Measurements from ENCODE around the gene TBC1D17. TPM values are rescaled to one million over a fixed set of nuclear protein-coding genes. Genes with fewer than 3 reads are reported as not detected.
"Not testable (repeated sequence)": the region's sequence is repeated elsewhere in the genome, so short reads cannot be mapped to it uniquely, and the experiment has no call there.

Gene TBC1D17
- polyA plus RNA-seq, 3 donors, result 32.9 to 42.0 (median 37.2) TPM

GRCh38 chr19:49916839-49917733, 39.6 kb downstream of the TBC1D17 start:
- no peak for DNase-seq (ENCODE audit: low read depth in 3 of 3, low spot score in 2 of 3)

GRCh38 chr19:49918089-49918488, 40.6 kb downstream of the TBC1D17 start:
- no peak for DNase-seq (ENCODE audit: low read depth in 3 of 3, low spot score in 2 of 3)

GRCh38 chr19:49920624-49921363, 43.3 kb downstream of the TBC1D17 start:
- DNase-seq (ENCODE audit: low read depth in 3 of 3, low spot score in 2 of 3), result no peak

- DNase-seq (ENCODE audit: low read depth in 3 of 3, low spot score in 2 of 3), result no peak
These were observed 44.6 kb downstream of the TBC1D17 start for GRCh38 chr19:49921871-49922795.

GRCh38 chr19:49923055-49924003, 45.8 kb downstream of the TBC1D17 start:
- DNase-seq (ENCODE audit: low read depth in 3 of 3, low spot score in 2 of 3), result no peak

GRCh38 chr19:49924004-49924880, 46.7 kb downstream of the TBC1D17 start:
- no peak for DNase-seq (ENCODE audit: low read depth in 3 of 3, low spot score in 2 of 3)

- DNase-seq (ENCODE audit: low read depth in 3 of 3, low spot score in 2 of 3), result not testable (repeated sequence)
These were observed 47.3 kb downstream of the TBC1D17 start for GRCh38 chr19:49924881-49925210.

GRCh38 chr19:49925486-49925885, 48.0 kb downstream of the TBC1D17 start:
- DNase-seq (ENCODE audit: low read depth in 3 of 3, low spot score in 2 of 3), result no peak

- DNase-seq (ENCODE audit: low read depth in 3 of 3, low spot score in 2 of 3), result no peak
These were observed 49.0 kb downstream of the TBC1D17 start for GRCh38 chr19:49926515-49926914.

- no peak for DNase-seq (ENCODE audit: low read depth in 3 of 3, low spot score in 2 of 3)
These were observed 50.2 kb downstream of the TBC1D17 start for GRCh38 chr19:49927526-49928264.

- peak; percentile 81 to 86 (median 84) for DNase-seq (ENCODE audit: low read depth in 3 of 3, low spot score in 2 of 3)
These were observed 51.7 kb downstream of the TBC1D17 start, which contains the start of the genes ATF5 and NUP62 for GRCh38 chr19:49929121-49929610. ATF5 (plus strand) TSS chr19:49929205; CDS start chr19:49930851, 1,646 bp downstream. NUP62 (minus strand) TSS chr19:49929504; CDS start chr19:49909807, 19,697 bp downstream.

- DNase-seq (ENCODE audit: low read depth in 3 of 3, low spot score in 2 of 3), result peak; percentile 88 to 91 (median 88)
These were observed 52.3 kb downstream of the TBC1D17 start for GRCh38 chr19:49929611-49930482.

GRCh38 chr19:49930483-49931011, 53.0 kb downstream of the TBC1D17 start:
- no peak for DNase-seq (ENCODE audit: low read depth in 3 of 3, low spot score in 2 of 3)

GRCh38 chr19:49931293-49932040, 54.0 kb downstream of the TBC1D17 start:
- no peak for DNase-seq (ENCODE audit: low read depth in 3 of 3, low spot score in 2 of 3)

GRCh38 chr19:49932041-49932451, 54.5 kb downstream of the TBC1D17 start:
- no peak for DNase-seq (ENCODE audit: low read depth in 3 of 3, low spot score in 2 of 3)

GRCh38 chr19:49932731-49933131, 55.2 kb downstream of the TBC1D17 start:
- DNase-seq (ENCODE audit: low read depth in 3 of 3, low spot score in 2 of 3), result no peak

All from right renal cortex interstitium (tissue), 3 donors.